Left forelimb (tissue), 1 donor: ENCODE results near the gene PIBF1.
"Not testable (repeated sequence)": the region's sequence is repeated elsewhere in the genome, so short reads cannot be mapped to it uniquely, and the experiment has no call there.

ENCODE experiments used
- DNase-seq: peaks from one replicate; pipeline ENCODE4 v3.0.0-alpha.2; 2018; ENCODE audit warnings: low spot score

PIBF1 gene

DNA sequence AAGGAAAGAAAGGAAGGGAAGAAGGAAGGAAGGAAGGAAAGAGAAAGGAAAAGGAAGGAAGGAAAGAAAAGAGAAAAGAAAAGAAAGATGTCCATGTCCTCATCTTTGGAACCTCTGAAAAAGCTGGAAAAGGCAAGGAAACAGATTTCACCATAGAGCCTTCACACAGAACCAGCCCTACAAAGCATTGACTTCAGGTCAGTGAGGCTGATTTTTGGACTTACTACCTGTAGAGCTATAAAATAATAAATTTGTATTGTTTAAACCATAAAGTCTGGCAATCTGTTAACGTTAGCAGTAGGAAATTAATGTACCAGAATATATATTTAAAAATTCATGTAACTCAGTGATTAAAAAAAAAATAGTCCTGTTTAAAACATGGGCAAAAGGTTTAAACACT lies 130.0 kb downstream of the PIBF1 start:
- DNase-seq = no peak

DNA sequence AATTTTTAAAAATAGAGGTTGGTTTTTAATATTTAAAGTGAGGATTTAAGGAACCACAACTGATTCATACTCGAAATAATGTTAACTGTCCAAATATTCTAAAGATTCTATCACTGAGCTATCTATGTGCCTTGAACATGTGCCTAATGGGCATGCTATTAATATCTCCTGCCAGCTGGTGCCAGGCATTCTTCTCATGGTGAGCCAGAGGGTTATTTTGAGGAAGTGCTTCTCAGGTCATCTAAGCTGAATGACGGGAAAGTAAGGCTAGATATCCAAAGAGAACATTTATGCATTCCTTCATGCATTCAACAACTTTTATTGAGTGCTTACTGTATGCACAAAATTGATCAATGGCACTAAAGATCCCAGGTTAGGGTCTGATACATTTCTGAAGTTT lies 138.2 kb downstream of the PIBF1 start:
- DNase-seq = no peak

DNA sequence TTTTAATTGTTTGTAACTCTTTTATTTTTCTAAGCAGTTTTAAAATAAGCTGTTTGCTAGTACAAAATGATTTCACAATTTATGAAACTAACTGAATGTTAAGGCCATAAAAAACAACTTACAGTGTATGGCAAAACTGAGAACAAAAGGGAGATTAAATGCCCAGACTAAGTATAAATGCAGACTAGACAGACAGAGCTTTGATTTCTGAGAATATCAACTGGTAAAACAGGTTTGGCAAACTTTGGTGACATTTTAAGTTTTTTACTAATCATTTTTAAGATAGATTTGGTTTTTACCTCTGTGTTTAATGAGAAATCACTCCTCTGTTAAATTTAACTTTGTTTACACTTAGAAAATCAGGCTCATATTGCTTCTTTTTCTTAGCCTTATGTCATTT lies 149.4 kb downstream of the PIBF1 start:
- no peak for DNase-seq

DNA sequence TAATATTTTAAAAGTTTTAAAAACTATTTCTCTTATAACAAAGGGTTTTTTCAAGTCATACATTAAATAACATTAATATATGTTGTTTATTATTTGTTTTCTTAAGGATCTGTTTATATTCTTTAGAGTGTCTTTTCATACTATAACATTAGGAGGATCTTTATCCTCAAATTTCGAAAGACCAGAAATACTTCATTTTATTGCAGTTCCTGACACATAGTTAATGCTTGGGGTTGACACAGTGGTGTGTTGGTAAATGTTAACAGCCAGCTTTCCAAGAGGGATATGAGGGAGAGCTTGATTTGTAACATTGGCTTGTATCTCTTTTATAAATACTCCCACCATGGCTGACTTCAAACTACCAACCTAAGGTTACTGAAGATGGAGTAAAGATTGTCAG lies 150.3 kb downstream of the PIBF1 start:
- DNase-seq = no peak

DNA sequence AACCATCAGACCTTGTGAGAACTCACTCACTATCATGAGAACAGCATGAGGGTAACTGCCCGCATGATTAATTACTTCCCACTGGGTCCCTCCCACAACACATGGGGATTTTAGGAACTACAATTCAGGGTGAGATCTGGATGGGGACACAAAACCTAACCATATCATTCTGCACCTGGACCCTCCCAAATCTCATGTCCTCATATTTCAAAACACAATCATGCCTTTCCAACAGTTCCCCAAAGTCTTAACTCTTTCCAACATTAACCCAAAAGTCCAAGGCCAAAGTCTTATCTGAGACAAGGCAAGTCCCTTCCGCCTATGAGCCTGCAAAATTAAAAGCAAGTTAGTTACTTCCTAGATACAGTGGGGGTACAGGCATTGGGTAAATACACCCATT lies 164.3 kb downstream of the PIBF1 start:
- DNase-seq = not testable (repeated sequence)

DNA sequence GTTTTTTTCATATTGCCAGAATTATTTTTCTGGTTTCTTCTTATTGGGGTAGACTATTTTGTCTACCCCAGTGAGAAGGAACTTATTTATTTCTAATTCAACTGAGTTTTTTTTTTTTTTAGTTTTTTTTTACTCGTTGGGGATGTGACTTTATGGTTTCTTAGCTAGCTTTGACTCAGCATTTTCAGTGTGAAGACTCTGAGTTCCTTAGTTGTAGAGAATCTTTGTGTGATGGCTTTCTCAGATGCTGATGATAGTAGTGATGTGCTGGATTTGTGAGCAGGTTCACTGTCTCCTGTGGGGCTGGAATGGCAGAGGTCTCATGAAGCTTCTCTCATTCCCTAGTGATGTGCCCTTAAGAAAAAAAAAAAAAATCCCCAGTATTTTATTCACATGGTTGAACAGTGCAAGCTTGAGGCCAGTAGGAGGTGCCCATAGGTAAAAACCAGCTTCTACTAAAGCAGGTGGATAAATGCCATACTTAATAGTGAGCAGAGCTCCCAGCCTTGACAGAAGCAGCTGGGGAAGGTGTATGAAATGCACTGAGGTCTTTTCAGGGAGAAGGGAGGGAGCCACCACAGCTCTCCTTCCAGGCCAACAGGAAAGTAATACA lies 170.7 kb downstream of the PIBF1 start:
- DNase-seq = no peak

DNA sequence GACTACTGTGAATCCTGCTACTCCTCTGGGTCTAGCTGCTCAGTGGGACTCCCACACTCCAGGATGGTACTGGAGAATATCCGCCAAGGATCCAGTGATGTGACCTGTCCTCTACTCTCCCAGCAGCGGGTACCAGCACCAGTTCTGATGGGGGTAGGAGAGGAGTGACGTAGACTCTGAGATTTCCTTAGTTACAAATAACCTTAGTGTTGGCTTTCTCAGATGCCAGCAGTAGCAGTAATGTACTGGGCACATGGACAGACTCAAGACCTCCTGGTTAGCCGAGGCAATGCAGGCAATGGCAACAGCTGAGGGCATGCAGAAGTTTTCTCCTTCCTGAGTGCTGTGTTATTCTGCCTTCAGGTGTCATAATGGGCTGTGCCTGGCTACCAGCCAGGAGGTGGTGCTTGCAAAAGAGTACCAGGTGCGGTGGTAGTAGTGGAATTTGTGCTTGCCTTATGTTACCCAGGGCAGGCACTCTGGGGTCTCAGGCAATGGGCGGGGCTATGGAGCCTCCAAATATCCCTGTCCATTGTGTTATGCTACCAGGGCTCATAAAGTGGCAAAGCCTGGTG lies 171.5 kb downstream of the PIBF1 start:
- DNase-seq = no peak

DNA sequence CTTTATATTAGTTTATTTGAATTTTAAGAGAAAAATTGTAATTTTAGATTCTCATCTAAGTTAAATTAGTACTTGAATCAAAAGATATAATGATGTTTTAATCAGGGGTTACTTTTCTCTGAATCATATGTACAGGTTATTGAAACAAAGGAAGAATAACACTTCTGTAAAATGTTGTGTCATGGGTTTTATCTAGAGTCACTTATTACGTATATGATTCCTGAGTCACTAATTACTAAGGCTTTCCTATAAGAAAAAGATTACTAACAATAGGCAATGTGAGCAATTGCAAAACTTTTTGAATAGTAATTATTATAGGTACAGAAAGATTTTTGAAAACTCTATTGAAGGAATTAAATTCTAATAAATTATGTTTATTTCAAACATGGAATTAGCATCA lies 177.7 kb downstream of the PIBF1 start:
- DNase-seq = no peak

DNA sequence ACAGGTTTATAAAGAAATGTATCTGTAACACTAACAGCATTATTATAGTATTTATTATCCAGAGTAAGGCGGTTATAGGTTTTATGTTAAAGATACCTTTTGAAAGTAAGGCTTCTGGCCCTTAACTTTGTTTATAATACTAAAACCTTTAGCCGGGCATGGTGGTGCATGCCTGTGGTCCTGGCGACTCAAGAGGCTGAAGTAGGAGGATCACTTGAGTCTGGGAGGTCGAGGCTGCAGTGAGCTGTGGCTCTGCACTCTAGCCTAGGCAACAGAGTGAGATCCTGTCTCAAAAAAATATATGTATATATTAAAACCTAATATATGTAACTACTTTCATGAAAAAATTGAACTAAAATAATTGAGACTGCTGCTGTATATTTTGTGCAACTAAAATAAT lies 178.2 kb downstream of the PIBF1 start:
- no peak for DNase-seq

DNA sequence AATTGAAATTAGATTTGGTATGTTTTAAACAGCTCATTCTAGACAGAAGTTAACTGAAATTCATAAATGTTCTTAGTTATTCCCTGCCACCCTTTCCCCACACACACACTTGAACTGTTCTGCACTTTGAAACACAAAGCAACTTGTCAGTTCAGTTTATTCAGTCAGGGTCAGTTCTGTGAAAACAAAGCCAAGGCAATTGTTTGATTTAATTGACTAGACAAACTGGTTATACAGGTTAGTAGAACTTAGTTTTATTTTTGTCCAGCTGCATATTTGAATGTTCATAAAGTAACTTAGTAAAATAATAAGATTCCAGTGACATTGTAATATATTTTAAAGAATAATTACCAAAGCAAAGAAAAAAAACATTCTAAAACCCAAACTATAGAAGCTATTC lies 178.6 kb downstream of the PIBF1 start:
- DNase-seq = no peak

DNA sequence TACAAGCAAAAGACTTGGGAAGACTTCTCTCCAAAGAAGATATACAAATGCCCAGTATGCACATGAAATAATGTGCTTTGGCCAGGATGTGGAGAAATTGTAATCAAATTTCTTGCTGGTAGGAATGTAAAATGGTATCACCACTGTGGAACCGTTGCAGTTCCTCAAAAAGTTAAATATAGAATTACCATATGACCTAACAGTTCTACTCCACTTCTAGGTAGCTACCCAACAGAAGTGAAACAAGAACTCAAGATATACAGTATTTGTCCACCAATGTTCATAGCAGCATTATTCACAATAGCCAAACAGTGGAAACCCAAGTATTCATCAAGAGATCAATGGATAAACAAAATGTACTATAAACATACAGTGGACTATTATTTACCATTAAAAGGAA lies 181.8 kb downstream of the PIBF1 start:
- DNase-seq = no peak

DNA sequence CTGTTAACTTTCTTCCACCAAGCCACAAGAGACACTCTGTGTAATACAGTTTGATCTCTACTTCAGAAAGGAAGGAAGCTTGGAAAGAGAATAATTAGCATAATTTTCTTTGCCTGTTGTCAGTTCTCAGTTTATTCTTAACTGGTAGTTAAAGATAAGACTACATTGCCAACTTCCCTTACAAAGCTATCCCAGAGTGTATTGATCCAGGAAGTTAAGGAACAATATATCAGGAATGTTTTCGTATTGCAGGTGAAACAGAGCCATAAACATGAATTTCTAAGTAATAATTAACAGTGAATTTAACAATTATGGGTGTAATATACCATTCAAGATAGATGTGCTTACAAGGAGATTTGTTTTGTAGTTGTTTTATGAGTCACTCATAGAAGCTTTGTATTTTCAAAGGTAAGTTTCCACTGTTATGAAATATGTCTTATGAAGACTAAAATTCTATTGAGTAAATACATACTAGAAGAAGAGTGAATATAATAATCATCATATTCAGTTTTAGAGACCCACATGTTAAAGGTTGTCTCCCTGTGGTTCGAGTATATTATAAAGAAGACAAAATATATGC lies 188.5 kb downstream of the PIBF1 start:
- no peak for DNase-seq

DNA sequence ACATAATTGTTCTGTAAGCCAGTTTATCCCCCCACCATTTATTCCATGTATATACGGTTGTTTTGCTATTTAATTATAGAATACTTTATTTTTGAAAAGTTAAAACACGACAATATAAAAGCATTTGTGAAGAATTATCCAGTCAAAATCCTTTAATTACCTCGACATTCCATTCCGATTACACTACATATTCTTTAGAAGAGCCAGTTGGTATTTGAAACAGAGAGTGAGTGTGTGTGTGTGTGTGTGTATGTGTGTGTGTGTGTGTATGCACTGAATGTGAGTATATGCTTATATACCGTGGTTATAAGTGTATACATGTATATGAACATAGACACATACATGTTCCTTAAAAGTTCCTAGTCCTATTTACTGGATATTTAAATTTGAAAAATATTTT lies 189.0 kb downstream of the PIBF1 start:
- no peak for DNase-seq

DNA sequence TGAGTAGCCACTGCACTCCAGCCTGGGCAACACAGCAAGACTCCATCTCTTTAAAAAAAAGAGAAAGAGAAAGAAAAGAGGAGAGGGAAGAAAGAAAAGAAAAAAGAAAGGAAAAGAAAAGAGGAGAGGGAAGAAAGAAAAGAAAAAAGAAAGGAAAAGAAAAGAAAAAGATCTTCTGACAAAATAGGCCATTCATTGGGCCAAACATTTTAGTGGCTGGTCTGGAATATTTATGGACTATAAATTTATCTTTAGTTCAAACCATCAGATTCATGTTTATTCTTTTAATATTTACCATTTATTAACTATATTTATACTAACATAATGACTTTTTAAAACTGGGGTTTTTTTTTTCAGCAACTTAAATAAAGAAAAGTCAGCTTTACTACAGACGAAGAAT lies 191.3 kb downstream of the PIBF1 start:
- no peak for DNase-seq

DNA sequence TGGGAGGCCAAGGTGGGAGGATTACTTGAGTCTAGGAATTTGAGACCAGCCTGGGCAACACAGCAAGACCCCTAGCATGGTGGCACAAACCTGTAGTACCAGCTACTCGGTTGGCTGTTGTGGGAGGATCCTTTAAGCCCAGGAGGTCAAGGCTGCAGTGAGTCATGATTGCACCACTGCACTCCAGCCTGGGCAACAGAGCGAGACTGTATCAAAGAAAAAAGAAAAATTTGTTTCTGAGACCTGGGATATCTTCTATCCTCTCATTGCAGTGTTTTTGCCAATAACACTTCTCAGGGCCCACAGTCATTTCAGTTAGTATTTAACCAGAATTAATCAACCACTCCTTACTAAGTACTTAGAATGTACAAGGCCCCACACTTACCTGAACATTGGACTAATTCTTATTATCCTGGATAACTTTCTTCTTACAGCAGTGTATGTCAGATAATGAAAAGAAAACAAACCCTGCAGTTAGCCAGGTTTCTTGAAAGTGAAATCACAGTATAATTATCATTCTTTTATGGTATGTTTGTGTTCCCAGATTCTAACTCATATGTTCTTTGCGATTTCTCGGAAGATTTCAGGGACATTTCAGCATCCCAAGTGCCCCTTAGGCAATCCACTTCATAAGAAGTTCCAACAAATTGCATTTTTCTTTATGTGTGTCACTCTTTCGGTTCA lies 201.3 kb downstream of the PIBF1 start:
- no peak for DNase-seq

DNA sequence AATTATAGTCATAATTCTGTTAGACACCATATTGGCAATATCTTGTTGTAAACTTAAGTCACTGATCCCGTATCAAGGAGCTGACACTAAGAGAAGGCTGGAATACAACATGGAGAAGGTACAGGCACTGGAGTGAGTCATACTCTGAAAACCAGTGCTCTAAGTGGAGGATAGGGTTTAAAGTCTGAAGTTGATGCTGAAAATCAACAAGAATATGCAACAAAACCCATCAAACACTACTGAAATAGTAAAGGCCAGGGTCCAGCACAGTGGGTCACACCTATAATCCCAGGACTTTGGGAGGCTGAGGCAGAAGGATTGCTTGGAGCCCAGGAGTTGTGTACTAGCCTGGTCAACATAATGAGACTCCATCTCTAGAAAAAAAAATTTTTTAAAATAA lies 203.7 kb downstream of the PIBF1 start:
- no peak for DNase-seq

DNA sequence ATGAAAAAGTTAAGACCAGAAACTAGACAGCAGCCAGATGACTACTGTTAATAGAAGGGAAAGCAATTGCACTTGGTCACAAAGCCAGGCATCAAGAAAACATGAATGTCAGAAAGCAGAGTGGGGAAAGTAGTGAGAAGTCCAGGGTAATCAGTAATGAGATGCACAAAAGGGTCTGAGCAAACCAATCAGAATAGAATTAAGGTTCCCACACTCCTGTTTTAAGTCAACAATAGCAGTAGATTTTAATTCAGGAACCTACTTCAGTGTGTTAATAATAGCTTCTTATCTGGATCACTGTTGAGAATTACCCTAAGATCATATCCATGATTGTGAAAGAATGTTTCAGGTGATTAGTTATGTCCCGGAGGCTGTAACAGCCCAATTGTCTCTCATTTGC lies 204.3 kb downstream of the PIBF1 start:
- DNase-seq = no peak

DNA sequence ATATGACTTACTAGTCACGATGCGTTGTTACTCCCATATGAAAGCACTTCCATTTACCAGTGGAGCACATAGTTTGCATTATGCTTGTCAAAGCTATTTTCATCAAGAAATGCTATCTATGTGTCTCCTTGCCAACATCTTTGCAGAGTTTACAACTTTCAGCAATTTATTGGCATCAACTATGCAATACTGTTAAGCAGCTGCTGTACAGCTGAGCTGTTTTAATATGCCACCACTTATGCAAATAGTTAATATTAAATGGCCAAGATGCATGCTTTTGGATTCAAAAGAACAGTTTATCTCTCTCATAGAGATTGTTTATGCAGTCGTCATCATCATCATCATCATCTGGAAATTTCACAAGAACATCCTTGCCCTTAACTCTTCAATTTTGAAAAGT lies 209.0 kb downstream of the PIBF1 start:
- DNase-seq = no peak

DNA sequence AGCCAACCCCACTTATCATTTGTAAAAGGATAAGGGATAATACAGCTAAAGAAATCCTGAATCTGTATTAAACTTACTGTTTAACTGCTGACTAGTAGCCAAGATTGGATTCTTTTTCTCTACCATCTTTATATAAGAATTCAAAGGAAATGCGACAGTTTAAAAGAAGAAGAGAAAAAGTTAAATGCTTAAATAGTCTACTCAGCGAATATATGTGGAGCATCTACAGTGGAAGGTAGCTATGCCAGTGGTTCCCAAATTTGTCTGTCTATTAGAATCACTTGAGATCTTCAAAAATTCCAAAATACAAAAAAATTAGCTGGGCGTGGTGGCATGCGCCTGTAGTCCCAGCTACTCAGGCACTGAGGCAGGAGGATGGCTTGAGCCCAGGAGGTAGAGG lies 216.1 kb downstream of the PIBF1 start:
- no peak for DNase-seq

DNA sequence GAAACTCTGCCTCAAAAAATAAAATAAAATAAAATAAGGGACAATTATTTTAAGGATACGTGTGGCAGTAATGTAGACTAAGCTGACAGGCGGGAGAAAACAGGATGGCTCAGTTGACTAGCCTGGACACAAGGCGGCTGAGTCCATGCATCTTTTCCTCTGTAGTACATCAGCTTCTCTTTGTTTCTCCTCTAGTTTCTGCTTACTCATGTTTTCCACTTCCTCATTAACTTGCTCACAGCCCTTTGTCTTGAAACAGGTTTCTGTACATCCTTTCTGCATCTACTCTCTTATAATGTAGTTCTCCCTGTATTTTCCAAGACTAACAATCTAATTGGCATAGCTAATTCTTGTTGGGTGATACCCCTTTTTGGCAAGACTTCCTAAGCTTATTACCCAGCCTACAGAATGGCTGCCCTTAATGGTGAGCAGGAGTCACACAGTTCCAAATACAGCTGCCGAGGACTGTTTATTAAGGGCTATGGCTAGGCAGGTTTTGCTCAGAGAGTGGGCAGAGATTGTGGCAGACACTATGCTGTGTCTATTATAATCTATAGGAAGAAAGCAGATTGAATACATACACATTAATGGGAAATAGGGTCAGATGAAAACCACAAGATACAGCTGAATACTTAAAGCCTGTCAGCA lies 218.2 kb downstream of the PIBF1 start:
- no peak for DNase-seq

DNA sequence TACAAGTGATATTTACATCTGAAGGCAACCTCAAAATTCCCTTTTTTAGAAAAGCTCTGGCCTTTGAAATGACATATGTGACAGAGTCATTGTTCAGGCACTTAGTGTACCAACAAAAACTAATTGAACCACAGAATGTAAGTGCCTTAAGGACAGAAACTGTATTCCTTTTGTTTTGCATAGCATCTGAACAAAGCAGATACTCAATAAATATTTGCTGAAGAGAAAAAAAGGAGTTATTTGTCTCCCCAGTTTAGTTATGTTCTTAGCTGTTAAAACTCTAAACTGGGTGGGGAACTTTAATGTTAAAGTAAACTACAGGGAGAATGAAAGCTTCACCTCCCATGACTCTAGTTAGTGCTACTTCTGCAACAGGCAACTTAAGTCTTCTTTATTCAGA lies 220.0 kb downstream of the PIBF1 start:
- DNase-seq = no peak

DNA sequence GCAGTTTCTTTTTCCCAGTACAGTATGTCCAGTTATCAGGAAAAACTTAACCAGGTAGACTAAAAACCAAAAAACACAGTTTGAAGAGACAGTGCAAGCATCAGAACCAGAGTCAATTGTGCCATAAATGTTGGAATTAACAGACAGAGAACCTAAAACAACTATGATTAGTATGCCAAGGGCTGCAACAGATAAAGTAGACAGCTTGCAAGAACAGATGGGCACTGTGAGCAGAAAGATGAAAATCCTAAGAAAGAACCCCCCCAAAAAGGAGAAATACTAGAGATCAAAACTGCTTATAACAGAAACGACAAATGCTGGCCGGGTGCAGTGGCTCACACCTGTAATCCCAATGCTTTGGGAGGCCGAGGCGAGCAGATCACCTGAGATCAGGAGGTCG lies 229.8 kb downstream of the PIBF1 start:
- no peak for DNase-seq

DNA sequence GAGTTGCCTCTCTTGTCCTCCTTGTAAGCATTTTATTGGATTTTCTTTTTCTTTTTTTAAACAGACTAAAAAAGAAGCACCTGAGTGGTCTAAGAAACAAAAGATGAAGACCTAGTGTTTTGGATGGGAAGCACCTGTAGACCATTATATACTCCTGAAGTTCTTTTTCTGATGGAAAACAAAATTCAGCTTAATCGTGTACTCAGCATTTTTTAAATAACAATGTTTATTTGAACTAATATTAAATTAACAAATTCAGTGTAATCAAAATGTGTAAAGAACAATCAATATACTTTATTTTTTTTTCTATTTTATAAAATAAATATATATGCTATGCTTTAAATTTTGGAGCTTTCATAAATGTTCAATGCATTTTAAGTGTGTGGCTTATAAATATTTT lies 233.9 kb downstream of the PIBF1 start:
- no peak for DNase-seq
